GM18861 (cell line): ENCODE data around the gene ECSIT.
"Not testable (repeated sequence)": the region's sequence is repeated elsewhere in the genome, so short reads cannot be mapped to it uniquely, and the experiment has no call there.

Experiments used
- ATAC-seq: cut with Tn5 transposase; IDR thresholded peaks from one replicate; pipeline ENCODE4 v1.9.1; 2021; ENCODE audit not compliant: unreplicated experiment

ECSIT gene

DNA sequence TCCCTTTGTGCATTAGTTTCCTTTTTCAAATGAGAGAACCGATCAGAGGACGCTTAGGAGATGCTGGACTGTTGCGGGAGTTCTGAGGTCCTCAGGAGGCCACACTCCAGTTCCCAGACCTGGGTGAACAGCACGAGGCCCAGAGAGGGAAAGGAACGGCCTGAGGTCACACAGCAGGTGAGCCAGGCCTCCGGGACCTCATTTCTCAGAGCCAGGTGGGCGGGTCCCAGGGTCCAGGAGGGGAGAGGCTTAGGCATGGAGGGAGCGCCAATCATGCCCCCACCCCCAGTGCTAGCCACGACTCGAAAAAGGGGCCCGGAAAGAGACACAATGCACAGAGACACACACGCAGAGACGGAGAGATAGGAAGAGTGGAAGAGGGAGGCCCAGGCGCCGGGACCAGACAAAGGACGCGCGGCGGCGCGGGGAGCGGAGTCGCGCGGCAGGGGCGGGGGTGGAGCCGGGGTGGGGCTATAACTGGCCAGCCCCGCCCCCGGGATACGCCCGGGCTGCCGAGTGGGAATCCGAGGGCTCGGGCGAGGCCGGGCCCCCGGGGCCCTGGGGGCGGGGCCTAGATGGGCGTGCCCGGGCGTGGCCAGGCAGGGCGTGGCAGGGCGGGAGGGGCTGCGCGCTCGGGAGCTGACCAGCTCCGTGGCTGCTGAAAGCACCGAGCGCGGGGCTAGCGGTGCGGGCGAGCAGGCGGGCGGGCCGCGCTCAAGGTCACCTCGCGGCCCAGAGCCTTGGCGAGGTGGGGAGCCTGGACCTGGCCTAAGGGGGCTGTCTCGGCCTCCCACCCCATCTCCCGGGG is 49.6 kb downstream of the ECSIT start:
- ATAC-seq, result no peak

DNA sequence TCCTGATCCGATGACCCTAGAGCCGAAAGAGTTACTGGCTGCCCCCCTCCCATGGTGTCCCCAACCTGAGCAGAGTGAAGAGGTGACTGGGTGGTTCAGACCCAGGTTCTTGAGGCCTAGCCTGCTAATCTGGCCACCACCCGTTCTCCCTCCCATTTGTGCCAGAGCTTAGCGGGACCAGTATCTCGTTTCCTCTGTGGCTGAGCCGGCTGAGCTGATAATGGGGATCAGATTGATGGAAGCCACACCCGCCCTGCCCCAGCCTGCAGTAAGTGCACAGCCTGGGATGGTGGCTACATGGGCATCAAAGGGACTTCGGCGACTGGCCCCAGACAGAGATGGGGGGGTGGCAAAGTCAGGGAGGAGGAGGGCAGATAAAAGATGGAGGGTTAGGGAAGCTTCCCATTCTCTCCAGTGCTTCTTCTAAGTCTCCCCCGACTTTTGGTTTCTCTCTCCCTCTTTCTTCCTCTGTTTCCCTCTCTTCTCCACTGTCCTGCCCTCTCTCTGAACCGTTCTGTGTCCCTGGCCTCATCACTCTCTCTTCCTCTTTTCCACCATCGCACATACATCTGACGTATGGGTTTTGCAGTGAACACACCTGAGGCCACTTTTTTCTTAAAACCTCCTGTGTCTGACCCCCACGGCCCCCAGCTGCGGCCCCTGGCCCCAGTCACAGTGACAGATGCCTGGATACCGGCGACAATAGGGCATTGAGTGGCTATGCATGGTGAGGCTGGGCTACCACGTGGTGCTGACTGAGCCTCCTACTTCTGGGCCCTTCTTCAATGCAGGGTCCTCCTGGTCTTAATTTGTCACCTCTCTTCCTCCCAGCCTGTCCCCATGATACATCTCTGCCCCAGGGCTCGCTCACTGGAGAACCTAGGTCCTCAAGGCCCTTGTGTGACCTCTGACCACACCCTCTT is 50.5 kb downstream of the ECSIT start:
- no peak for ATAC-seq

DNA sequence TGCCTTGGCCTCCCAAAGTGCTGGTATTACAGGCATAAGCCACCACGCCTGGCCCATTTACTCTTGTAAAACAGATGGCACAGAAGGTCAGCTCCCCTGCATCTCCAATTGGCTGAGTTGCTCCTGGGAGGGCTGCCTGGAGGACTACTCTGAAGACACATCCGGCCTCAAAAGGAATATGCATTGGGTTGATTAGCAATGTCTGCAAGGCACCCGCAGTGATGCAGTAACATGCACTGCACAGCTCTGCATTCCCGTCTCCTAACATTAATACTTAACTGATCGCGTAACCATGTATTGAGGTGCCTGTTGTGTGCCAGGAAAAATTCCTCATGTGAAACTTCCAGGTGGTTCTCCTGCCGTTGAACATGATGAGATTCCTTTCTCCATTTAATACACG is 53.1 kb downstream of the ECSIT start:
- no peak for ATAC-seq

DNA sequence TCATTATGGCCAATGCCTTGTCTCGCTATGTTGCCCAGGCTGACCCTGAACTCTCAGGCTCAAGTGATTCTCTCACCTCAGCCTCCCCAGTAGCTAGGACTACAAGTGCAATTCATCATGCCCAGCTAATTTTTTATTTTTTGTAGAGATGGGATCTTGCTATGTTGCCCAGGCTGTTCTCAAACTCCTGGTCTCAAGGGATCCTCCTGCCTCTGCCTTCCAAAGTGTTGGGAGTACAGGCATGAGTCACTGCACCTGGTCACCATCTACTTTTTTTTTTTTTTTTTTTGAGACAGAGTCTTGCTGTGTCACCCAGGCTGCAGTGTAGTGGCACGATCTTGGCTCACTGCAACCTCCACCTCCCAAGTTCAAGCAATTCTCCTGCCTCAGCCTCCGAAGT is 53.6 kb downstream of the ECSIT start:
- ATAC-seq, result not testable (repeated sequence)

DNA sequence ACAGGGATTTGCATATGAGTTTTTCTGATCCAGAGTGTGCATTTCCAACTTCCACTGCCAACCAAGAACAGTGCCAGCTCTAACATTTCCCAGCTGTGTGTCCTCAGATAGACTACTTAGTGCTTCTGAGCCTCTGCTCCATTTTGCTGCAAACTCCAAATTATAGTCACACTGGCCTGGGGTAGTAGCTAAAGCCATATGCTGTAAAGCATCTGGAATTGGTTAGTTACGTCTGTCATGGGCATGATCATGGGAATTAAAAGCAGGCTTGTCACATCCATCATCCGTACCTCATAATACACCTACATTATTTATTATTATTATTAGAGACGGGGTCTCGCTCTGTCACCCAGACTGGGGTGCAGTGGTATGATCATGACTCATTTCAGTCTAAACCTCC is 55.2 kb downstream of the ECSIT start:
- ATAC-seq, result no peak

DNA sequence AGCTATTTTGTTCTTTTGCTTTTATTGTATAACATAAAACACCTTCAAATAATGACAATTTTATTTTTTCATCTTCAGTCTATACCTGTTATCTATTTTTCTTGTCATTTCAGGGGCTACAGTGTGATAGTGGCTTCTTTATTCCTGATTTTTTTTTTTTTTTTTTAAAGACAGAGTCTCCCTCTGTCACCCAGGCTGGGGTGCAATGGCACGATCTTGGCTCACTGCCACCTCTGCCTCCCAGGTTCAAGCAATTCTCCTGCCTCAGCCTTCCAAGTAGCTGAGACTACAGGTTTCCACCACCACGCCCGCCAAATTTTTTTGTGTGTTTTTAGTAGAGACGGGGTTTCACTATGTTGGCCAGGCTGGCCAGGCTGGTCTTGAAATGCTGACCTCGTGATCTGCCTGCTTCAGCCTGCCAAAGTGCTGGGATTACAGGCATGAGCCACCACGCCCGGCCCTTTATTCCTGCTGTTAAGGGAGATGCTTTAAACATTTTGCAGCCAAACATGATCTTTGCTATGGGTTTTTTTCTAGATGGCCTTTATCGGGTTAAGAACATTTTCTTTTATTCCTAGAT is 60.6 kb downstream of the ECSIT start:
- not testable (repeated sequence) for ATAC-seq

DNA sequence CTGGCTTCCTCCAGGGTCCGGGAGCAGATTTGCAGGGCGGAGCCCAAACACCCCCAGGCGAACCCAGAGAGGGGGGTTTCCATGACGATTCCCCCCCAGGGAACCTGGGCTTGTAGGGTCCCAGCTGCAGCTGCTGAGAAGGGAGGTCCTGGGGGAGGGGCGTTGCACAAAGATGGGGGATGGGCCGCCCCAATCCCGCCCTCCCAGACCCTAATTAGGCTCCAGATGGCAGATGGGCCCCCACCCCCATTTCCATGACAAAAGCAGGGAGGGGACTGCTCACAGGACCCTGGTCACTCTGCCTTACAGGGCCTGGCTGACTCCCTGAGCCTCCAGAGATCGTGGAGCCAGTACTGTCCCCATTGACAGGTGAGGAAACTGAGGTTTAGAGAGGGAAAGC is 63.3 kb downstream of the ECSIT start:
- no peak for ATAC-seq

DNA sequence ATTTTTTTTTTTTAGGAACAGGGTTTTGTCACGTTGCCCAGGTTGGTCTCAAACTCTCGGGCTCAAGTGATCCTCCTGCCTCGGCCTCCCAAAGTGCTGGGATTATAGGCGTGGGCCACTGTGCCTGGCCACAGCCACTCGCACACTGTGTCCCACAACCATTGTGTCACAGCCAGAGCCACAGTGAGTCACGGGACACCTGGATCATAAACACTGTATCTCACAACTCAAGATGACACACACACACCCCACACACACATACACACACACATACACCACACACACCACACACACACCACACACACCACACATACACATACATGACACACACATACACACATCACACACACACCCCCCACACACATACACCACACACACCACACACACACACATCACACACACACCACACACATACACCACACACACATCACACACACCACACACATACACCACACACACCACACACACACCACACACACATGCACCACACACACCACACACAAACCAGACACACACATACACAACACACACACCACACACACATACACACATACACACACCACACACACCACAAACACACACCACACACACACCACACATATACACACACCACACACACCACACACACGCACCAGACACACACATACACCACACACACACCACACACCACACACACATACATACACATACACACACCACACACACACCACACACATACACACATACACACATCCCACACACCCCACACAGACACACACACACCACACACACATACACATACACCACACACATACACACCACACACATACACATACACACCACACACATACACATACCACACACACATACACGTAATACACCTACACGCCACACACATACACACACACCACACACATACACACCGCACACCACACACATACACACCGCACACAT is 64.3 kb downstream of the ECSIT start:
- no peak for ATAC-seq

DNA sequence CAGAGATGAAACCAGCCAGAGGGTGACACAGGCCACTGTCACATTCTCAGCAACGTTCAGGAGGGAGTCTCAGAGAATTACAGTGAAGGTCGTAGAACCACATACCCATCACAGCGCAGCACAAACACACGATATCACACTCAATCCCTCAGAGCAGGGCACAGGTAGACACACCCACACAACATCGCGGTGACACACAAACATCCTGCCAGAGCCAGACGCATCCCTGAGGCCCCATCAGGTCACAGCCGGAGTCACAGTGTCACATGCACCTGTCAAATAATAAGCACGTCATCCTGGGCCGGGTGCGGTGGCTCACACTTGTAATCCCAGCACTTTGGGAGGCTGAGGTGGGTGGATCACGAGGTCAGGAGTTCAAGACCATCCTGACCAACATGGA is 65.5 kb downstream of the ECSIT start:
- ATAC-seq, result no peak

DNA sequence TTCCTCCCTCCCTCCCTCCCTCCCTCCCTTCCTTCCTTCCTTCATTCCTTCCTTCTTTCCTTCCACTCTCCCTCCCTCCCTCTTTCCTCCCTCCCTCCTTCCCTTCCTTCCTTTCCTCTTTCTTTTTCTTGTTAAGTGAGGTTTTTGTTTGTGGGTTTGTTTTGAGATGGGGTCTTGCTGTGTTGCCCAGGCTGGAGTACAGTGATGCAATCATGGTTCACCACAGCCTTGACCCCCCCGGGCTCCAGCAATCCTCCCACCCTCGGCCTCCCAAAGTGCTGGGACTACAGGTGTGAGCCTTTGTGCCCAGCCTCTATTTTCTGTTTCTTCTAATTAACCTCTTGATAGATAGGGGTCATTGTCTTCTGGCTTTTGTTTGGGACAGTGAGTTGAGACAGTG is 67.5 kb downstream of the ECSIT start:
- ATAC-seq, result no peak

DNA sequence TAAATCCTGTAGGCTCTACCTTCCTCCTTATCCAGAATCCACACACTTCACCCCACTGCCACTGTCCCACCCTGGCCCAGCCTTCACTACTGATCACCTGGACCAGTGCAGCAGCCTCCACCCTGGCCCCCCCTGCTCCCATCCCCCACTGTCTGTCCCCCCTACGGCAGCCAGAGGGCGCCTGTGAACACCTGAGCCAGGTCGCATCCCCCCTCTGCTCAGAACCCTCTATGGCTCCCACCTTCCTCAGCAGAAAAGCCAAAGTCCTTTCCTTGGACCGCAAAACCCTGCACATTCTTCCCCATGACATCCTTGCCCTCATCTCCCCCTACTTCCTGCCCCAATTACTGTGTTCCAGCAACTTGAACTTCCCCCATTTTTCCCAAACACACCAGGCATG is 68.7 kb downstream of the ECSIT start:
- no peak for ATAC-seq

DNA sequence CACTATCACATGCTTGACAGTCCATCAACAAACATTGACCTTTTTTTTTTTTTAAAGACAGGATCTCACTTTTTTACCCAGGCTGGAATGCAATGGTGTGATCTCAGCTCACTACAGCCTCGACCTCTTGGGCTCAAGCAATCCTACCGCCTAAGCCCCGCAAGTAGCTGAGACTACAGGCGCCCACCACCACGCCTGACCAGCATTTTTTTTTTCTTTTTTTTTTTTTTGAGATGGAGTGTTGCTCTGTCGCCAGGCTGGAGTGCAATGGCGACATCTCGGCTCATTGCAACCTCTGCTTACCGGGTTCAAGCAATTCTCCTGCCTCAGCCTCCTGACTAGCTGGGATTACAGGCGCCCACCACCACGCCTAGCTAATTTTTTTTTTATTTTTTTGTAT is 70.0 kb downstream of the ECSIT start:
- ATAC-seq, result not testable (repeated sequence)

DNA sequence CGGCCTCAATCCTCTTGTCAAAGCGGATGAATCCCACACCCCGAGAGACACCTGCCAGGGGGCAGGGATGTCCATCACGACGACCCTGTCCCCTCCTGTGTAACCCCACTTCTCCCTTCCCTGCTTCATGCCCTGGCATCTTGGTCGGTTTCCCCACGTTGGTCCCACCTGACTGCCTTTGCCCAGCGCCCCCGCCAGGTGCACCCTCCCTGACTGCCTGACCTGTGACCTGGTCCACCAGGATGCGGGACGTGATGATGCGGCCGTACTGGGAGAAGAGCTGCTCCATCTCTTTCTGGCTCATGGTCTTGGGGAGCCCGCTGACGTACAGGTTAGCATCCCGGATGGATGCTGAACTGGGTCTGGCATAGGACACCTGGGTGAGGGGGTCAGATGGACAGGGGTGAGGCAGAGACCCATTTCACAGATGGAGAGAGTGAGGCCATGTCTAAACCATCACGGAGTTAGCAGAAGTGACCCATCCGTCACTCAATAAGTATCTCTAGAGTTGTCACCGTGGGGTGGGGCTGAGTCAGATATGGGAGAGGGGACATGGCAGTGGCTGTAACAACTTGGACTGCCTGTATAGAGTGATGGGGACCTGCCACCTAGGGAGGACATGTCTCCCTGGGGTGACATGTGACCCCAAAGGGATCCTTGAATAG is 70.6 kb downstream of the ECSIT start:
- ATAC-seq, result no peak

DNA sequence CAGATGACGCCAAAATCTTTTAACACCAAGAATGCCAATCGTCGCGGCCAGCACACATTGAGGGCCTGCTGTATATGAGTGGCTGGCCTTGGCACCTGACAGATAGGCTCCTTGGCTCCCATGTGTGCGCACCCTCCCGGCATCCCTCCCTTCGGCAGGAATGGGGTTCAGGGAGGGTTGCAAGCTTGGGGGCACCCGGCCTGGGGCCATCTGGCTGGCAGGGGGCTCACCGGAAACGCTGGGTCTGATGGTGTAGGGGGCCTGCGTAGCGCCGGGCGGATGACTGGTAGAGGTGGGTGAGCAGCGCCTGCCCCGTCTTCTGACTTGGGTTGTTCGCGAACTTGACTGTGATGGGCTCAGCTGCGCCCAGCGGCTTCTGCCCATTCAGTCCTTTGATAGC is 71.1 kb downstream of the ECSIT start:
- no peak for ATAC-seq

DNA sequence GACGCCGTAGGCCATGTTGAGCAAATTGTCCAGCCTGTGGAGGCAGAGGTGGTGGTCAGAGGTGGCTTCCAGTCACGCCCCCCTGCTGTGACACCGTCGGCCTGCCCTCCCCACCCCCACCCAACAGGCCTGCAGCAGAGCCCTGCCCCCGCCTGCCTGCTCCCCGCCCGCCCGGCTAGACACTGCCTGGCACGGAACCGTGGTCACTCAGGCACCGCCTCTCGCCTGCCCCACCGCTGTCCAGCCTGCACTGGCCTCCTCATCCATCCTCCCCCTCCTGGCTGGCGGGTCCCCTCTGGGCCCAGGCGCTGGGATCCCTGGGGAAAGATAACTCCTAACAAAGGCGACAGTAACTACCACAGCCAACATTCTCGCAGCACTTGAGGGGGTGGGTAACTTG is 71.8 kb downstream of the ECSIT start:
- no peak for ATAC-seq

DNA sequence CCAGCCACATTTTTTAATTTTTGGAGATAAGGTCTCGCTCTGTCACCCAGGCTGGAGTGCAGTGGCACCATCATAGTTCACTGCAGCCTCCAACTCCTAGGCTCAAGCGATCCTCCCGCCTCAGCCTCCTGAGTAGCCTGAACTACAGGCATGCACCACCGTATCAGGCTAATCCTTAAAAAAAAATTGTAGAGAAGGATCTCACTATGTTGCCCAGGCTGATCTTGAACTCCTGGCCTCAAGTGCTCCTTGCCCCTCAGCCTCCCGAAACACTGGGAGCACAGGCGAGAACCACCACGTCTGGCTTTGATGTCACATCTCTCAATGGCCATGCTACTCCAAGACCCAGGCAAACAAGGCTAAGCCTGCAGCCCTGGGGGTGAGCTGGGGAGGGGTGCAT is 72.3 kb downstream of the ECSIT start:
- ATAC-seq, result no peak
